ENCODE results near the gene PPIP5K2. TPM values are rescaled to one million over a fixed set of nuclear protein-coding genes. Genes with fewer than 3 reads are reported as not detected.

The PPIP5K2 gene
- total RNA-seq, 2 donors from 2014 or later = 57.9 to 63.9 TPM

DNA sequence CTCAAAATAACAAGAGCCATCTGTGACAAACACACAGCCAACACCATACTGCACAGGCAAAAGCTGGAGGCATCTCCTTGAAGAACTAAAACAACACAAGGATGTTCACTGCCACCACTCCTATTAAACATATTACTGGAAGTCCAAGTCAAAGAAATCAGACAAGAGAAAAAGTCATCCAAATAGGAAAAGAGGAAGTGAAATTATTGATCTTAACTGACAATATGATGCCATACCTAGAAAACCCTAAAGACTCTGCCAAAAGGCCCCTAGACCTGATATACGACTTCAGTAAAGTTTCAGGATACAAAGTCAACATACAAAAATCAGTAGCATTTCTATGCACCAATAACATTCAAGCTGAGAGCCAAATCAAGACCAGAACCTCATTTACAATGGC is 108.5 kb downstream of the PPIP5K2 start:
- intact Hi-C loops (cut with DNase I) = no loop called here
- DNase-seq (ENCODE audit: low spot score) = no peak

DNA sequence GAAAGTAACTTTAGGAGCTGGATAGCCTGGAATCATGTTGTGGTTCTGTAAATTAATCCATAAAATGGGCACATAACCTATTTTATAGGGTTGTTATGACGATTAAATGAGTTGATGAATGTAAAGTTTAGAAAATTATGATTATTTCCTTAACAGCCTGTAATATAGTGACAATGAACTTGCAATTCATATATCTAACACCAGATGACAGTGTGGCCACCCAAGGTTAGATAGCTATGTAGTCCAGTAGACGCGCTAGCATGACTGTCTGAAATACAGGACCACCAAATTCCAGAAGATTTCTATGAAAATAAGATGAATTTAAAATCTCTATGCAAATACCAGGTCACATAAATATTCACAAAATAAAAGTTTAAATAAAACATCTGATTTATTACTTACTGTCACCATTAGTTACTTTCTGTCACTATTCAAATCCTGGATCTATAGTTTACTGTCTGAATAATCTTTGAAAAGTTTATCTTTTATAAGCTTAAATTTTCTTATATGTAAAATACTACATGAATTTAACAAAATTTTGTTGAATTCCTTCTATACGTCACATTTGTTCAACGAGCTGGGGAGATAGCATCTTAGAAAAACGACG is 112.4 kb downstream of the PPIP5K2 start:
- no peak for DNase-seq (ENCODE audit: low spot score)

DNA sequence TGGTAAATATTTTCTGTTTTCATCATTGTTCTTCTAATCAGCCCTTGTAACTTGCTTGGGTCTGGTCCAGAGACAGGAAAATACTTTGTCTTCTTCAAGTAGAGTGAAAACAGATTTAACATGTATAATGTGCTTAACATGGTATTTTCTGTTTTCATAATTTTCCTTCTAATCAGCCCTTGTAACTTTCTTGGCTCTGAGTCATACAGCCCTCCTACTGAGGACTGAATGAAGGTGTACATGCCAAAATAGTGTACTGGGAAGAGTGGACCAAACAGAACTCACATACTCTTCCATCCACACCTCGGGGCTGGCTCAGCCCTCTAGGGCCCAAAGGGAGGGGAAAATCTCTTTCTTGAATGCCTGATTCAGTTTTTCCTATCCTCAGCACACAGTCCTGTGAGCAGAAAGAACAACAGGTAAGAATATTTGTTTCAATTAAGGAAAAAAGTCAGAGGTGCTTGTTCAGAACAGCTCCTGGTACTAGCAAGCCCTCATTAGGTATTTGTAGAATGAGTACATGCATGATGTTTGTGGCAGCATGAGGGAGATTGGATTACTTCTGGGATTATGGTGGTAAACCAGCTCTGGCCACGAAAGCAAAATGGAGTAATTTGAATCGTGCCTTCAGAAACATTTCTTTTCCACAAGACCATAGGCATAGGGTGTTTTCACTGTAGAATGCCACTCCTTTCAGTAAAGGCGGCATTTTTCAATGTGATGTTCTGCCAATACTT is 114.3 kb downstream of the PPIP5K2 start:
- intact Hi-C loops (cut with DNase I) = loop anchor here (10.0 kb wide), 1 partner anchor 240 kb away; no protein-coding TSS in a partner anchor
- DNase-seq (ENCODE audit: low spot score) = no peak

More for the DNA sequence above, 112.4 kb downstream of the PPIP5K2 start:
- intact Hi-C loops (cut with DNase I) = loop anchor here (10.0 kb wide), 1 partner anchor 242 kb away; no protein-coding TSS in a partner anchor

DNA sequence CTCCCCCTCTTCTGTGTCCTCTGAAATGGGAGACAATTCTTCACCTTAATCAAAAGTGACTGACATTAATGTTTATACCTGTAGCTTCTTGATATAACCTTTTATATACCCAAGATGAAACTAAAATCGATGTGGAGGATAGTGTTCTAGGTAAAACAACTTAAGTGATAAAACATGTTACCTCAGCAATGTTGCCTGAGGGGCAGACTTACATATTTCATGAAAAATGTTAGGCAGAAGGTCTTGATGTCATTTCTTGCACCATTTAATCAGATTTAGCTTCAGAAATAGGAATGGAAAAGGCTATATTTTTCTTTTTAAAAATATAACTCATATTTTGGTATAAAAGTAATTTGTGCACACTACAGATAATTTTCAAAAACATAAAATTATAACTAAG is 115.8 kb downstream of the PPIP5K2 start:
- intact Hi-C loops (cut with DNase I) = loop anchor here (10.0 kb wide), 1 partner anchor 239 kb away; no protein-coding TSS in a partner anchor
- DNase-seq (ENCODE audit: low spot score) = no peak

DNA sequence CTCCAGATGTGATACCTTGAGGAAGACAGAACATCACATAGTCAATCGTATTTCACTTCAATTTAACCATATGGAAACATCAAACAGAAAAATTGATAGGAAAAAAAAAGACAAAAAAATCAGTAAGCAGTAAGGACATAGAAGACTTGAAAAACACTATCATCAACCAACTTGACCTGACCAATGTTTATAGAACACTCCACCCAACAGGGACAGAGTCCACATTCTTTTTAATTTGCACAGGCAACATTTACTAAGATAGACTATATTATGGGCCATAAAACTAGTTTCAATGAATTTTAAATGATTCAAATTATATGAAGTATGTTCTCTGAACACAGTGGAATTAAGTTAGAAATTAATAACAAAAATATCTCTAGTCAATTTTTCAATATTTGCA is 117.7 kb downstream of the PPIP5K2 start:
- intact Hi-C loops (cut with DNase I) = loop anchor here (10.0 kb wide), 1 partner anchor 237 kb away; no protein-coding TSS in a partner anchor

DNA sequence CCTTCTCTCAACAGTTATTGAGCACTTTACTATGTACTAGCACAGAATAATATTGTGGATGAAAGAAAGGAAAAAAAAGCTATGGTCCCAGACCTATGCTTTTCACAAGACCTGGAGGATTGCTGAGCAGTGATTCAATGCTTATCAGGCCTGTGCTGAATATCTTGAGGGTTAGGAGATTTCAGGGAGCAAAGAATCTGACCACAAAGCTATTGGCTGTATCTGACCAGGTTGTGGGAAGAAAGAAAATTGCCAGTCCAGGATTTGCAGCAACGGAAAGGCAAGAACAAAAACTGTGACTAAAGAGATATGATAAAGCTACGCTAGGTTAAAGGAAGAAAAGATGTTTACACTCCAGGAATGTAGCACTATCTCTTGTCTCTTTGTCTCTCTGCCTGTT is 123.6 kb downstream of the PPIP5K2 start:
- no peak for DNase-seq (ENCODE audit: low spot score)
- intact Hi-C loops (cut with DNase I) = no loop called here

More for the DNA sequence above, 117.7 kb downstream of the PPIP5K2 start:
- DNase-seq (ENCODE audit: low spot score) = no peak

DNA sequence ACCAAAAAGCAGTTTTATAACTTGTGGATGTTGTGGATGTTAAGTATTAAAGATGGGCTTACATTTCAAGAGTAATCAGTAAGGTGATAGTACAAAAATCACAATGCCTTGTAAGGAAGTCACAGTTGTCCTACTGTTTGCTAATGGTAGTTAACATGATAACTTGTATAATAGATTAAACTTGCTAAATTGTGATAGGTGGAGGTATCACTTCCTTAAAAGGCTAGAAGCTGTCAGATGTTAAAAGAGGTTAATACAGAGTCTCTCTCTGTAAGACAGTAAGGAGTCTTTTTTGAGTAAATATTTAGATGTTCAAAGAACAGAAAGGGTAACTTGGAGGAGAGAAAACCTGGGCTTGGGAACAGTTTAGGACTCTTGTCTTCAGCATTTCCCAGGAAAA is 124.3 kb downstream of the PPIP5K2 start:
- DNase-seq (ENCODE audit: low spot score) = no peak
- intact Hi-C loops (cut with DNase I) = no loop called here

DNA sequence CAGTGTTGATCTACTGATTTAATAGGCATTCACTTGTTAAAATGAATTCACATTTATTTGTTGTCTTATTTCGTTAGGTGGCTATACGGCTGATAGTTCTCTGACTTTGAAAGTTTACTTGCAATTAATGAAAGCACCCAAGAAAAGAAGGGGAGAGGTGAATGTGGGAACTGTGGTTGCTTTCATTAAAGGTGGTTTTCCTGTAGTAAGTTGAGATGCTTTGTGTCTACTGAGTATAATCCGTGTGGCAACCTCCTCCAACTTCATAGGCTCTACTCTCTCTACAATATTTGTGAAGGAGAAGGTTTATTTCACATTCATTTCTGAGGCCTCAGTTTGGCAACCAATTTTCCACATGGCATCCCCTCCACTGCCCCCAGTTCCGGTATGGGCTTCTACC is 125.7 kb downstream of the PPIP5K2 start:
- intact Hi-C loops (cut with DNase I) = no loop called here
- no peak for DNase-seq (ENCODE audit: low spot score)

DNA sequence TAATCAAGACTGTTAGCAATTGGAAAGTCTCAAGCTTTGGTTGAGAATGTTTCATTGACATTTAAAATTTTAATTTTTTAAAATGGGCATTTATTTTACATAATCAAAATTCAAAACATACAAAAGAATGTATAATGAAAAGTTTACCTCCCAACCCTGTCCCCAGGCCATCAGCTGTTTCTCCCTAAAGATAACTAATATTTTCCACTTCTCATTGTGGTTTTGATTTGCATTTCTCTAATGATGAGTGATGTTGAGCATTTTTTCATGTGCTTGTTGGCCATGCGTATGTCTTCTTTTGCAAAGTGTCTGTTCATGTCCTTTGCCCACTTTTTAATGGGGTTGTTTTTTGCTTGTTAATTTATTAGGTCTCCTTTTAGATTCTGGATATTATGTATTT is 127.0 kb downstream of the PPIP5K2 start:
- intact Hi-C loops (cut with DNase I) = no loop called here
- no peak for DNase-seq (ENCODE audit: low spot score)

DNA sequence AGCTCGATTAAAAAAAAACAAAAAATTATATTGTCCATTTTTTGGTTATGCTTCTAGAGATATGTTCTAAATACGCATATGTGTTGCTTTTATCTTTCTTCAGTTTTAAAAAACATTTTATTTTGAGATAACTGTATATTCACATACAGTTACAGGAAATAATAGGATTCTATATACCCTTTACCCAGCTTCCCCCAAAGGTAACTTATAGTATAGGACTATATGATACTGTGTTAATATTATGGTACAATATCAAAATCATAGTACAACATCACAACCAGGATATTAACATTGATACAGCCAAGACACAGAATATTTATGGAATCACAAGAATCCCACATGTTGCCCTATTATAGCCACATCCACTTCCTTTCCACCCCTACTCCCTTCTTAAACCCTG is 129.0 kb downstream of the PPIP5K2 start:
- intact Hi-C loops (cut with DNase I) = no loop called here

DNA sequence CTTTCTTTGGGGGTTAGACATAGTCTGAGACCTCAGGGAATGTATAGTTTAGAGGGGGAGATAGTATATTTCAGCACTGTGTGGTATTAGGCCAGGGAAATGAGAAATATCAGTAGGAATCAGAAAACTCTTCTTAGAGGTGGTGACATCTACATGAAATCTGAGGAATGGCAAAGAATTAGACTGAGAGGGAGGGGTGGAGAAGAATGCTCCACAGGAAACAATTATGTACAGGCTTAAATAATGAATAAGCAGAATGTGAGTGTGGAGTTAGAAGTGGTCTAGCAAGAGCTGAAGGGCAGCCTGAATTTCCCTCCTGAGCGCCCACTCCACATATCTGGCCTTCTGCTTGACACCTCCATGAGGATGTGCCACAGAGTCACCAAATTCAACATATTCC is 134.8 kb downstream of the PPIP5K2 start:
- no peak for DNase-seq (ENCODE audit: low spot score)
- intact Hi-C loops (cut with DNase I) = no loop called here

More for the DNA sequence above, 129.0 kb downstream of the PPIP5K2 start:
- DNase-seq (ENCODE audit: low spot score) = no peak

DNA sequence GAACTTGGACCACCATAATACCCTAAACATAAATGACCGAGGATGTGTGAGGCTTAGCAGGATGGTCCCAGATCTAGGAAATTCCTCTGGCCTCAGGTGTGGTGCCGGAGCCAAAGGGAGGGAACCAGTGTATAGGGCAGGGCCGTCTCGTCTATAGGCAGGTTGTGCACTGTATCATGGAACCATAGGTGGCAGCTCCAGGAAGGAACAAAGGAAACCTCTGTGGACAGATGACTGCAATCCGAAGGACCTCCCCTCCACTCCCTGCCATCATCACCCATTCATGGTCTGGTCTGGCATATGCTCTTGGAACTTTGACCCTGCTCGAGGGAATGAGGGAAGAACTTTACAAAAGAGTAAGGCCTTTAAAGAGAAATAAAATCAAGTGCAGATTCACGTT is 135.6 kb downstream of the PPIP5K2 start:
- intact Hi-C loops (cut with DNase I) = no loop called here
- no peak for DNase-seq (ENCODE audit: low spot score)

DNA sequence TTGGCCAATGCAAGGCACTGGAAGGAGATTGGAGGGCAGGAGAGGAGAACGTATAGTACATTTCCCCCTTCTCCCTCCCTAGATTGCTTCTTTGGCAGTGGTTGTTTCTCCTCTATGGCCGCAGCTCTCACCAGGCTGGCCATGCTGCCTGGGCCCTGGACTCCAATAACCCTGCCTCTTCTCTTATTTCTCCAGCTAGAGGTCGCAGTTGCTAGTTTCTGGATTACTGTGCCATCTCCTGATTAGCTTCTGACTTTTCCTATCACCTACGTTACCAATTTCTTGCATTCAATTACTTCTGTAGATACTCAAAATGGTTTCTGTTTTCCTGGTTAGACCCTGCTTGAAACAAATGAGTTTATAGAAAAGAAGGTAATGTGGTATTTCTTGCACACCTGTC is 136.1 kb downstream of the PPIP5K2 start:
- DNase-seq (ENCODE audit: low spot score) = no peak
- intact Hi-C loops (cut with DNase I) = no loop called here

DNA sequence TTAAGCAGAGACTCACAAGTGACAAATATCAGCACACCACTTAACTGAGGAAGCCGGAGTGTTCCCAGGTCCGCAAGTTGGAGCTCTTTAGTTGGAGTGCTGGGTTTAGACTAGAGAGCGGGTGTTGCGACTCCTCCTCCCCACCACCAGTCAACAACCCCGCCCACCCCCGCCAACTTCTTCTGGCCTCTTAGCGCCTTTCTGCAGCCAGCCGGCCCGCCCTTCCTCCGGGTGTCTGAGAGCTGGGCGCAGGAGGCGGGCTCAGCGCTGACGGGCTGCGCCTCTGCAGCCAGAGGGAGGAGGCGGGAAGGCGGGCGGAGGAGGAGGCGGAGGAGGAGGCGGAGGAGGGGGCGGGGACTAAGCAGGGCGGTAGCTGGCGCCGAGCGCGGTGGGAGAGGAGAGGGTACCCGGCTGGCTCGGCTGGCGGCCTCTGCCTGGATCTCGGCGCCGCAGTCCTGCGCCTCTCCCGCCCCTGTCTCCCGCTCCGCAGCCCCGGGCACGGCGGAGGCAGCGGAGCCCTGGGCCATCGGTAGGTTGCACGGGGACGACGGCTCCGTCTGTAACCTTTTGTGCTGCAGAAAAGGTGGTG is 138.4 kb downstream of the PPIP5K2 start, which contains the start of gene MACIR:
Gene MACIR (plus strand): TSS at position 396 of the 589 bp plus-strand sequence. CDS start 17,157 bp downstream, outside the sequence.
- intact Hi-C loops (cut with DNase I) = no loop called here
- DNase-seq (ENCODE audit: low spot score) = peak; percentile 99

DNA sequence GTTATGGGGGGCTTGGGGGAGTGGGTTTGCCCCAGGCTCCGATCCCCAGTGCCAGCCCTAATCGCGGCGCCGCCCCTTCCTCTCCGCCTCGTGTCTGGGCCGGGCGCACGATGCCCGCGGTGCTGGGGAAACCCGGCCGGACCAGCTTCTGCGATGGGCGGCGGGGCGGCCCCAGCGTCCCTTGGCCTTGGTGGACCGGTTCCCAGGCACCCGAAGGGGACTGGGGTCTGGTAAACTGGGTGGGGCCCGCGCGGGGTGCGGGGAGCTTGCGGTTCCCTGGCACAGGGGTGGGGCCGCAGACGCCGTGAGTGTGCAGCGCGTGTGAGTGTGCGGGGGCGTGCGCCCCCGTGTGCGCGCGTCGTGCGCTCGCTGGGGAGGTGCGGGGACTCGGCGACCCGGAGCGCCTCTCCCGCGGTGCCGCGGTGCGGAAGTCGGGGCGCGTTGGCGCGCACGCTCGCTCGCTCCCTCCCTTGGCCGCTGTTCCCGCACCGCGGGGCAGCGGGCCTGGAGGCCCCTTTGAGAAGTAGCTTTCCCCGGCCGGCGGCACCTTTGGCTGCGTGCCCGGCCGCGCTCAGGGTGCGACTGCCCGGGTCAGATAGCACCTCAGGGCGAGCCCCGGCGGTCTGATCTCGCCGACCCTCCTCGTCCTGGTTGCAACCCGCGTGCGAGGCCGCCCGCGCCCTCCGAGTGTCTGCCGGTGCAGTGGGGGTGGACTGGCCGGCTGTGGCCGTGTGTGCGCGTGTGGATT is 139.0 kb downstream of the PPIP5K2 start:
- peak; percentile 87 for DNase-seq (ENCODE audit: low spot score)
- intact Hi-C loops (cut with DNase I) = no loop called here

DNA sequence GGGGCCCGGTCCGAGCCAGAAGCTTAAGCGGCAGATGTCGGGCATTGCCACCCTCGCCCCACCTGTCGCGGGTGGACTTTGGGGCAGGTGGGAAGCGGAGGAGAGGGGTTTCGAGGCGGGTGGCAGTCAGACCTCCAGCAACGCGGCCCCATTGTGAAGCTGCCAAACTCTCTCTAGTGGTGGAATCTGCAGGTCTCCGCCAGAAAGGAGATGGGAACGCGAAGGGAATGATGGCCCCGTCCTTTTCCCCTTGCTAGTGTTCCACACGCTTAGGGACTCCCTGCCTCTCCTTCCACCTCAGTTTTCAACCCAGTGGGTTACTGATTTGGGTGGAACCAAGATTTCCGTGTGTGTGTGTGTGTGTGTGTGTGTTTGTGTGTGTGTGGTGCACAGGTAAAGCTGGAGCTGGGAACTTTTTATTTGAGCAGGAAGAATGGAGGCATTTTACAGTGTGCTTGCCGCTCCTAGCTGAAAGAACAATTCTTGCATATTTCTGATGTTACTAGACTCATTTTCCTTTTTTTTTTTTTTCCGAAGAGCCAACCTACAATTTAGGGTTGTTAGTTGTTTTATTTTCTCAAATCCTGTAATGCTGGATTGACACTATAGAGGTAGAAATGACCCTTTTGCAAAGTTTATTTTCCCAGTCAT is 139.7 kb downstream of the PPIP5K2 start:
- intact Hi-C loops (cut with DNase I) = no loop called here

DNA sequence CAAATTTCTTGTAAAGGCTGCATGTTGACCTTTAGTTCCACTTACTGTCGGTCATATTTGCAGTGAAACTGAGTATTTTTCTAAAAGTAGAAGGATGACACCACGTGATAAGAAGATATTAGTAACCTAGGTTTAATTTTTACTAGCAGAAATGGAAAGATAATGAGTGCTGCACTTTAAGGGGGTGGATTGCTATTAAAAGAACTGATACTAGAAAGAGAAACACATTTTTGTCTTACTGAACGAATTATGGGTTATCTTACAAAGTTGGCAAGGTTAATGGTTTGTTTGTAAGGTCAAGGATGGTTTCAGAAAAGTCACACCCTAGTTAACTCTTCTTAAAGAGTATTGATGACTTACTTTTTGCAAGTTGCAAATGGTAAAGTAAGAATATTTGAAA is 140.8 kb downstream of the PPIP5K2 start:
- intact Hi-C loops (cut with DNase I) = no loop called here
- no peak for DNase-seq (ENCODE audit: low spot score)

More for the DNA sequence above, 139.7 kb downstream of the PPIP5K2 start:
- no peak for DNase-seq (ENCODE audit: low spot score)

Data from posterior vena cava (tissue), 2 donors.